Measurements from ENCODE around the gene PLEKHG3. TPM values are rescaled to one million over a fixed set of nuclear protein-coding genes. Genes with fewer than 3 reads are reported as not detected.
A peak's percentile ranks its signal among the peaks of the same experiment; 100 is the strongest.

PLEKHG3 gene
- total RNA-seq, 1 donor from 2014 or later: 10.1 TPM

- no peak for TF ChIP-seq CTCF (IDR thresholded peaks at IDR 0.05; ENCODE audit: partially characterized antibody, unreplicated experiment)
- Mint-ChIP-seq H3K36me3 (ENCODE audit: unreplicated experiment) (no peaks in the 10 kb centered on the region), H3K4me3 (ENCODE audit: unreplicated experiment) (peak overlapping the region; percentile 39), H3K4me1 (ENCODE audit: low read depth, unreplicated experiment) (peaks cover 44% of the 10 kb centered on the region), H3K27ac (ENCODE audit: unreplicated experiment) (peak overlapping the region; percentile 53), H3K27me3 (ENCODE audit: unreplicated experiment) (peaks cover 23% of the 10 kb centered on the region), H3K9me3 (ENCODE audit: unreplicated experiment) (peaks cover 5% of the 10 kb centered on the region)
- peak; percentile 53 for DNase-seq
Measured at GRCh38 chr14:64758691-64759554, 54.7 kb downstream of the PLEKHG3 start.

DNA sequence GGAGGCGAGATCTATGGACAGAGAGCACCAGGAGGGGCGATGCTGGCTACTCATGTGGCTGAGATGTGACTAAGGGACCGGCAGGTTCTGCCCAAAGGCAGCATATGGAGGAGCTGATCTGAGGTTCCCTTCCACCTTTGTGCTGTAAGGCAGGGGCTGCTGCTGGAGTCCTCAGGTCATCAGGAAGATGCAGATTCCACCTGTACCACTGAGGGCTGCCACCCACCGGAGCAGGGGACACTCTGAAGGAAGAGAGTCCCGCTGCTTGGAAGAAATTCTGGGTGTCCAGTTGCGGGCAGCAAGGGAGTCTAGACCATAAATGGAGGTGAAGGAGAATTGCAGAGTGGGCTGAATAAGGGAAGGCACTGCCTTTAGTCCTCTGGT lies 55.3 kb downstream of the PLEKHG3 start:
- no peak for TF ChIP-seq CTCF (IDR thresholded peaks at IDR 0.05; ENCODE audit: partially characterized antibody, unreplicated experiment)
- H3K27me3 Mint-ChIP-seq (ENCODE audit: unreplicated experiment): peaks cover 23% of the 10 kb centered on the region
- no peak for DNase-seq
- peaks cover 48% of the 10 kb centered on the region for H3K4me1 Mint-ChIP-seq (ENCODE audit: low read depth, unreplicated experiment)
- no peaks in the 10 kb centered on the region for H3K36me3 Mint-ChIP-seq (ENCODE audit: unreplicated experiment)
- H3K27ac Mint-ChIP-seq (ENCODE audit: unreplicated experiment): no peak overlapping the region
- H3K9me3 Mint-ChIP-seq (ENCODE audit: unreplicated experiment): peaks cover 5% of the 10 kb centered on the region
- no peak overlapping the region for H3K4me3 Mint-ChIP-seq (ENCODE audit: unreplicated experiment)

- DNase-seq: peak; percentile 78
- peaks cover 5% of the 10 kb centered on the region for H3K9me3 Mint-ChIP-seq (ENCODE audit: unreplicated experiment)
- TF ChIP-seq CTCF (IDR thresholded peaks at IDR 0.05; ENCODE audit: partially characterized antibody, unreplicated experiment): peak; percentile 83
- H3K27me3 Mint-ChIP-seq (ENCODE audit: unreplicated experiment): peaks cover 23% of the 10 kb centered on the region
- peaks cover 50% of the 10 kb centered on the region for H3K4me1 Mint-ChIP-seq (ENCODE audit: low read depth, unreplicated experiment)
- H3K36me3 Mint-ChIP-seq (ENCODE audit: unreplicated experiment): no peaks in the 10 kb centered on the region
- H3K27ac Mint-ChIP-seq (ENCODE audit: unreplicated experiment): no peak overlapping the region
- no peak overlapping the region for H3K4me3 Mint-ChIP-seq (ENCODE audit: unreplicated experiment)
Measured at GRCh38 chr14:64760146-64760755, 56.0 kb downstream of the PLEKHG3 start.

DNA sequence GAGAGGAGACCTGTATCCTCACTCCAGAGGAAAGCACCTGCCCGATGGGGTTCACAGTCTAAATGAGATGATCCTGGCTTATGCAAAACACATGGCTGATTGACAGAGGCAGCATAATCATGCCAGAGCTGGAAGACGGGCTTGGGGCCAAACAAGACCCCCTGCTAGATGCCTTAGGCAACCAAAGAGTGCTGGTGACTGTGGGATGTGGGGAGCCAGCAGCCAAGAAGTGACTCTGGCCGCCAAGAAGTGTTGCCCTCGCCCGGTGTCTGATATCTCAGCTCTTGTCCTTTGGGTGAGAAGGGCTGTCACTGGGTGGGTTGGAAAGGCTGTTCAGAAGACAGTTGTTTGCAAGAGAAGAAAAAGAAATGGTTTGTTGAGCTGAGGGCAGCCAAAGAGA lies 56.7 kb downstream of the PLEKHG3 start:
- H3K27ac Mint-ChIP-seq (ENCODE audit: unreplicated experiment): peak overlapping the region; percentile 29
- peak overlapping the region; percentile 23 for H3K4me3 Mint-ChIP-seq (ENCODE audit: unreplicated experiment)
- peaks cover 2% of the 10 kb centered on the region for H3K9me3 Mint-ChIP-seq (ENCODE audit: unreplicated experiment)
- peaks cover 18% of the 10 kb centered on the region for H3K27me3 Mint-ChIP-seq (ENCODE audit: unreplicated experiment)
- no peak for TF ChIP-seq CTCF (IDR thresholded peaks at IDR 0.05; ENCODE audit: partially characterized antibody, unreplicated experiment)
- peaks cover 50% of the 10 kb centered on the region for H3K4me1 Mint-ChIP-seq (ENCODE audit: low read depth, unreplicated experiment)
- no peak for DNase-seq
- H3K36me3 Mint-ChIP-seq (ENCODE audit: unreplicated experiment): no peaks in the 10 kb centered on the region
